H7 (cell line): Measurements from ENCODE around the gene CCDC57. TPM values are rescaled to one million over a fixed set of nuclear protein-coding genes. Genes with fewer than 3 reads are reported as not detected.

Experiments used
- DNase-seq: peaks from one replicate; pipeline ENCODE4 v3.0.0; 2012
- H3K27me3 ChIP-seq: 2 replicates; pipeline ENCODE4 v1.6.0; 2011; ENCODE audit warnings: mild to moderate bottlenecking, low read length; ENCODE audit not compliant: control insufficient read depth, insufficient read depth
- H3K36me3 ChIP-seq: replicated peaks from 2 replicates; pipeline ENCODE4 v1.5.1; 2011; ENCODE audit warnings: low read length; ENCODE audit not compliant: control insufficient read depth, insufficient read depth
- H3K4me3 ChIP-seq: 2 replicates; pipeline ENCODE4 v1.5.1; 2011; ENCODE audit warnings: low read depth, mild to moderate bottlenecking, control low read depth, low read length, moderate library complexity; ENCODE audit not compliant: insufficient read depth
- total RNA-seq: library from RNA; depleted of rRNA; stranded (reverse); fragments of >200 nt; shearing (Covaris generic); gene quantifications from 2 replicates; pipeline ENCODE4 v1.2.3, GENCODE V29; 2014

CCDC57 gene
- total RNA-seq, 1 experiment from 2014 or later = 3.7 TPM

- peak; percentile 56 for DNase-seq
- Histone ChIP-seq H3K27me3 (no peaks in the 10 kb centered on the region), H3K36me3 (peaks cover 34% of the 10 kb centered on the region), H3K4me3 (no peak overlapping the region)
These were observed 29.5 kb upstream of the CCDC57 start for GRCh38 chr17:82241926-82242697.

- DNase-seq = peak; percentile 47
- peaks cover 31% of the 10 kb centered on the region for H3K36me3 ChIP-seq
- H3K4me3 ChIP-seq = no peak overlapping the region
- H3K27me3 ChIP-seq = no peaks in the 10 kb centered on the region
These were observed 28.7 kb upstream of the CCDC57 start for GRCh38 chr17:82241183-82241925.

GRCh38 chr17:82240506-82241182 is 28.0 kb upstream of the CCDC57 start:
- H3K4me3 ChIP-seq = no peak overlapping the region
- H3K27me3 ChIP-seq = no peaks in the 10 kb centered on the region
- H3K36me3 ChIP-seq = peaks cover 25% of the 10 kb centered on the region
- DNase-seq = no peak

- H3K4me3 ChIP-seq = no peak overlapping the region
- no peaks in the 10 kb centered on the region for H3K27me3 ChIP-seq
- no peak for DNase-seq
- H3K36me3 ChIP-seq = peaks cover 21% of the 10 kb centered on the region
These were observed 27.4 kb upstream of the CCDC57 start for GRCh38 chr17:82239926-82240505.

- DNase-seq = no peak
- H3K27me3 ChIP-seq = no peaks in the 10 kb centered on the region
- H3K36me3 ChIP-seq = peaks cover 18% of the 10 kb centered on the region
- no peak overlapping the region for H3K4me3 ChIP-seq
These were observed 26.8 kb upstream of the CCDC57 start for GRCh38 chr17:82239401-82239925.

- DNase-seq = no peak
- Histone ChIP-seq H3K4me3 (no peak overlapping the region), H3K36me3 (peaks cover 12% of the 10 kb centered on the region), H3K27me3 (no peaks in the 10 kb centered on the region)
These were observed 26.0 kb upstream of the CCDC57 start for GRCh38 chr17:82238472-82239201.

- Histone ChIP-seq H3K4me3 (no peak overlapping the region), H3K36me3 (peaks cover 5% of the 10 kb centered on the region), H3K27me3 (no peaks in the 10 kb centered on the region)
- no peak for DNase-seq
These were observed 25.3 kb upstream of the CCDC57 start for GRCh38 chr17:82237746-82238471.

- no peak overlapping the region for H3K4me3 ChIP-seq
- H3K36me3 ChIP-seq = peaks cover 3% of the 10 kb centered on the region
- DNase-seq = peak; percentile 87
- H3K27me3 ChIP-seq = no peaks in the 10 kb centered on the region
These were observed 24.6 kb upstream of the CCDC57 start for GRCh38 chr17:82237083-82237745.

- Histone ChIP-seq H3K36me3 (peaks cover 3% of the 10 kb centered on the region), H3K27me3 (peaks cover 2% of the 10 kb centered on the region; the same call in 1 of the 2 replicates), H3K4me3 (no peak overlapping the region)
- DNase-seq = peak; percentile 96
These were observed 23.7 kb upstream of the CCDC57 start for GRCh38 chr17:82236142-82236971.

- Histone ChIP-seq H3K27me3 (peaks cover 6% of the 10 kb centered on the region), H3K4me3 (no peak overlapping the region), H3K36me3 (peaks cover 3% of the 10 kb centered on the region)
- DNase-seq = no peak
These were observed 23.1 kb upstream of the CCDC57 start for GRCh38 chr17:82235775-82236141.

- DNase-seq = no peak
- Histone ChIP-seq H3K4me3 (no peak overlapping the region), H3K36me3 (peaks cover 3% of the 10 kb centered on the region), H3K27me3 (peaks cover 12% of the 10 kb centered on the region)
These were observed 22.6 kb upstream of the CCDC57 start for GRCh38 chr17:82235056-82235774.
